Psoas muscle (tissue), 8 donors: ENCODE measurements around the gene CTRB1. TPM values are rescaled to one million over a fixed set of nuclear protein-coding genes. Genes with fewer than 3 reads are reported as not detected.

Experiments used
- ATAC-seq, 4 donors: fragments of 200-7000 bp; cut with Tn5 transposase; one replicate each; pipeline ENCODE4 v1.9.1; 2020; ENCODE audit warnings: moderate library complexity in 3 of 4, mild to moderate bottlenecking in 2 of 4
- DNase-seq, 2 donors: peaks; one replicate each; pipeline ENCODE4 v3.0.0-alpha.2; 2020
- H3K27ac ChIP-seq: fragments of 200-600 bp; one replicate; pipeline ENCODE4 v1.8.0; 2022
- H3K27me3 ChIP-seq, 3 donors: fragments of 200-600 bp in 1 of 3; one replicate each; pipeline versions ENCODE4 v1.6.1 to v1.8.0; 2013 to 2022; ENCODE audit warnings: low read length in 2 of 3, mild to moderate bottlenecking in 2 of 3, moderate library complexity in 1 of 3; ENCODE audit not compliant: insufficient read depth in 3 of 3
- H3K36me3 ChIP-seq, 2 donors: fragments of 200-600 bp in 1 of 2; one replicate each; pipeline versions ENCODE4 v1.6.1 to v1.8.0; 2013 to 2022; ENCODE audit warnings: low read depth in 1 of 2, mild to moderate bottlenecking in 1 of 2, moderate library complexity in 1 of 2; ENCODE audit not compliant: insufficient read depth in 1 of 2
- H3K4me1 ChIP-seq: fragments of 200-600 bp; one replicate; pipeline ENCODE4 v1.8.0; 2022
- H3K4me3 ChIP-seq: fragments of 200-600 bp; one replicate; pipeline ENCODE4 v1.8.0; 2022; ENCODE audit warnings: mild to moderate bottlenecking
- H3K9me3 ChIP-seq: fragments of 200-600 bp; one replicate; pipeline ENCODE4 v1.8.0; 2022
- WGBS, 3 donors: extraction: QIAGEN DNeasy Blood & Tissue Kit; methylation state at CpG; one replicate each; pipeline versions ENCODE4 v1.1.6 to v1.1.7; 2013; 5-methylcytosine and 5-hydroxymethylcytosine counted together
- intact Hi-C, 2 donors: fragments of 100-400 bp; cut with DNase I; formaldehyde crosslinking; loops; one replicate each; pipeline versions ENCODE4 v1.11.0 to v1.14.2; 2022
- polyA plus RNA-seq, 3 donors: library from polyadenylated mRNA; stranded (reverse); fragments of 200-250 nt; gene quantifications; one replicate each; pipeline ENCODE4 v1.2.3, GENCODE V29; 2013
- total RNA-seq, 4 donors: library from RNA; stranded (reverse); fragmentation: NEBNext Ultra II Directional in 2 of 4; extraction: Animal tissue kit (Norgen Biotek cat#: 25700) in 2 of 4; gene quantifications; one replicate each; pipeline versions ENCODE4 v1.2.1 to v1.2.4, GENCODE V29; 2021 to 2023
- TF ChIP-seq, protein P1 (sequence below): fragments of 200-600 bp; IDR thresholded peaks from one replicate; pipeline ENCODE4 v1.8.0; 2022; ENCODE audit warnings: antibody characterized with exemption
- donor health status: healthy with polysubstance abuse.
- donor health status: DM: no; HTN: no; CAD: no; lungs with moderate emphysema.
- donor health status: Bipolar disorder and iron deficiency.
- donor health status: healthy.
- donor health status: DM: yes; HTN: yes; CAD: no.
- donor health status: DM: no; HTN: no; CAD: no.
- donor health status: DM: no; HTN: no; CAD: no.
- donor health status: DM: yes; HTN: yes; CAD: no.

Gene CTRB1
- total and polyA plus RNA-seq, 7 donors: 0.03 to 3.9 (median 1.2) TPM; not detected in 2

DNA sequence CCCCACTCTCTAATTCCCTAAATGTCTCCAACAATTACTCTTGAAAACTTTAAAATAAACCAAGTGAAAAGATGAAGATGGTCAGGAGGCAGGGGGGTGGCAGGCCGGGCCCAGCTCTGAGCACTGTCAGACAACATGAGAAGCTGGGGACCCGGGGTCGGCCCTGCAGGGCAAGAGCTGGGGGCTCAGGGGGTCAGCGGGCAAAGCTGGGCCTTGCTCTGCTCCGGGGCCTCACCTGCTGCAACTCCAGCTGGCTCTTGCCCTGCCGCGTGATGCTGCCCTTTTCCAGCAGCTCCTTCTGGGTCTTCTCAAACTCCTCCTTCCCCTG lies 14.8 kb downstream of the CTRB1 start:
- Histone ChIP-seq H3K4me3 (no peak overlapping the region), H3K27me3 (no peaks in the 10 kb centered on the region), H3K36me3 (peaks cover 3 to 82% of the 10 kb centered on the region in 2 donors), H3K27ac (peak overlapping the region; percentile 41), H3K4me1 (peaks cover 30% of the 10 kb centered on the region), H3K9me3 (no peaks in the 10 kb centered on the region)
- WGBS, 3 donors: 42 to 46% (median 45%) methylated on average over 7 of the region's 7 CpGs
- DNase-seq (no peak), ATAC-seq (no peak)
- intact Hi-C loops: loop anchor here in 1 of 2 donors (2.0 to 5.0 kb wide), 2 partner anchors 84 to 151 kb away; no protein-coding TSS in a partner anchor
- TF ChIP-seq, protein P1, sequence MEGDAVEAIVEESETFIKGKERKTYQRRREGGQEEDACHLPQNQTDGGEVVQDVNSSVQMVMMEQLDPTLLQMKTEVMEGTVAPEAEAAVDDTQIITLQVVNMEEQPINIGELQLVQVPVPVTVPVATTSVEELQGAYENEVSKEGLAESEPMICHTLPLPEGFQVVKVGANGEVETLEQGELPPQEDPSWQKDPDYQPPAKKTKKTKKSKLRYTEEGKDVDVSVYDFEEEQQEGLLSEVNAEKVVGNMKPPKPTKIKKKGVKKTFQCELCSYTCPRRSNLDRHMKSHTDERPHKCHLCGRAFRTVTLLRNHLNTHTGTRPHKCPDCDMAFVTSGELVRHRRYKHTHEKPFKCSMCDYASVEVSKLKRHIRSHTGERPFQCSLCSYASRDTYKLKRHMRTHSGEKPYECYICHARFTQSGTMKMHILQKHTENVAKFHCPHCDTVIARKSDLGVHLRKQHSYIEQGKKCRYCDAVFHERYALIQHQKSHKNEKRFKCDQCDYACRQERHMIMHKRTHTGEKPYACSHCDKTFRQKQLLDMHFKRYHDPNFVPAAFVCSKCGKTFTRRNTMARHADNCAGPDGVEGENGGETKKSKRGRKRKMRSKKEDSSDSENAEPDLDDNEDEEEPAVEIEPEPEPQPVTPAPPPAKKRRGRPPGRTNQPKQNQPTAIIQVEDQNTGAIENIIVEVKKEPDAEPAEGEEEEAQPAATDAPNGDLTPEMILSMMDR: no peak

DNA sequence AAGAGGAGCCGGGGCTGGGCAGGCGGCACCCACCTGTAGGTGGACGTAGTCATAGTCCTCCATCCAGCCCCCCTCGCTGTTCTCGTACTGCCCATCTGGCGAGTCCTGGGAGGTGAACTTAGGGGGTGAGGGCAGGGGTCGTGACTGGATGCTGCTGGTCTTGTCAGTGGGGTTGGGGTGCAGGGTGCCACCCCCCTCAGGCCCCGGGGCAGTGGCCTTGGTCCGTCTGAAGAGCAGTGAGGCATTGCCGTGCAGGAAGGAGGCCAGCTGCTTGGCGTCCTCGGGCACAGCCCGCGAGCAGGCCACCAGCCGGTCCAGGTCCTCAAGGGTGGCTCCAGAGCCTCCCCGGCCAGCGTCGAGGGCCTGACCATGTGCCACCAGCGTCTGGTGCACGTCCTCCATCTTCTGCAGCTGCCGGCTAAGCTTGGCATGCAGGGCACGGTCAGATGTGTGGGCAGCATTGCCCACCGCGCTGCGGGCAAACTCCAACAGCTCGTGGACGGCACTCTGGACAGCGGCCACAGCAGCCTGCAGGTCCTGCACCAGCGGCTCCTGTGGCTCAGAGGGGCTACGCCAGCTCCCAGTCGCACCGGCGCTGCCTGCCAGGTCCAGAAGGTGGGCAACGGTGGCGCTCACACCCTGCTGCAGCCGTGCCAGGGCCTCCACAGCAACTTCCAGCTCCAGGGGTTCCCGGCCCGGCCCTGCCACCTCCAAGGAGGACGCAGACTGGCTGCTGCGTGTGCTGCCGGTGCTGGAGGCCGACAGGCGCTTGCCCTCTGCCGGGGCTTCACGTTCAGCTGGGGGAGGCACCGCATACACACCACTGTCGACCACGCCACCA lies 16.3 kb downstream of the CTRB1 start:
- Histone ChIP-seq H3K27ac (peak overlapping the region; percentile 74), H3K36me3 (peaks cover 3 to 70% of the 10 kb centered on the region in 2 donors), H3K27me3 (no peaks in the 10 kb centered on the region), H3K4me1 (peaks cover 45% of the 10 kb centered on the region), H3K9me3 (no peaks in the 10 kb centered on the region), H3K4me3 (no peak overlapping the region)
- no peak for ATAC-seq
- peak in 1 of 2 donors; percentile 61 for DNase-seq
- intact Hi-C loops: loop anchor here (2.0 to 5.0 kb wide), 4 partner anchors 16 to 152 kb away; partner anchors contain the start of gene BCAR1 (in 1 of the 2)
- TF ChIP-seq, protein P1: no peak
- WGBS, 3 donors: 67 to 76% (median 68%) methylated on average over 41 to 48 of the region's 48 CpGs

DNA sequence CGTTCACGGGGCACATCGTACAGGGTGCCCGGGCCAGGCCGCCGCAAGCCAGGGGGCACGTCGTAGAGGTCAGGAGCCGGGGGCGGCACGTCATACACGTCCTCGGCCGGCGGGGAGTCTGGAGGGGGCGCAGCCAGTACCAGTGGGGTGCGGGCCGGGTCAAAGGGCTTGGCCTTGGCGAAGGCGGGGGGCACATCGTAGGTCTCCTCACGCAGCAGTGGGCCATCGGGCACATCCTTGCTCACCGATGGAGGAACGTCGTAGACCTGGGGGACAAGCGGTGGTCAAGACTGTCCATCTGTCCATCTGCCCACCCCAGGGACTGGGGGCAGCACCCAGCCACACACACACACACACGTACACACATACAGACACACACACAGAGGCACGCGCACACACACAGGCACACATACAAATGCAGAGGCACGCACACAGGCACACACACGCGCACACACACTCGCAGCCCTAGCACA lies 17.0 kb downstream of the CTRB1 start:
- Histone ChIP-seq H3K36me3 (peaks cover 3 to 70% of the 10 kb centered on the region in 2 donors), H3K4me1 (peaks cover 52% of the 10 kb centered on the region), H3K27ac (peak overlapping the region; percentile 16), H3K4me3 (no peak overlapping the region), H3K9me3 (no peaks in the 10 kb centered on the region), H3K27me3 (no peaks in the 10 kb centered on the region)
- TF ChIP-seq, protein P1: no peak
- peak in 1 of 2 donors; percentile 57 for DNase-seq
- 91% methylated on average over 34 of the region's 34 CpGs for WGBS, 3 donors
- intact Hi-C loops: loop anchor here (2.0 to 5.0 kb wide), 3 partner anchors 15 to 152 kb away; partner anchors contain the start of gene BCAR1 (in 1 of the 2)
- no peak for ATAC-seq

DNA sequence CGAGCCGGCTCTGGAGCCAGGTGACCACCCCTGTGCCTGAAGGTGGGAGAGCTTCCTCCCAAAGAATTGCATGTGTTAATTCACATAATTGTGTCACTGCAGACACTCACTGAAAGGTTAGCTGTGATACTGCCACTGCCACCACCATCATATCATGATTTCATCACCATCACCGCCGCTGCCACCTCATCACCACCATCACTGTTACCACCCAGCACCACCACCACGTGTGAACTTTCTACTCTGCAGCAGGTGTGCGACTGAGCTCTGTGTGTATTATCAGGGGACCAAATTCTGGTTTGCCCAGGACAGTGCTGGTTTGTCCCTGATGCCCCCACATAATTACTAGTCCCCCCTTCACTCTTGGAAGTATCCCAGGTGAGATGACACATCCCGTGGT lies 17.4 kb downstream of the CTRB1 start:
- intact Hi-C loops: loop anchor here (5.0 kb wide), 2 partner anchors 71 to 151 kb away; no protein-coding TSS in a partner anchor
- H3K9me3 ChIP-seq: no peaks in the 10 kb centered on the region
- TF ChIP-seq, protein P1: no peak
- H3K27ac ChIP-seq: no peak overlapping the region
- peaks cover 3 to 70% of the 10 kb centered on the region in 2 donors for H3K36me3 ChIP-seq
- H3K27me3 ChIP-seq: no peaks in the 10 kb centered on the region
- peak in 1 of 2 donors; percentile 52 for DNase-seq
- 73 to 86% (median 78%) methylated on average over 7 of the region's 7 CpGs for WGBS, 3 donors
- H3K4me1 ChIP-seq: peaks cover 54% of the 10 kb centered on the region
- no peak overlapping the region for H3K4me3 ChIP-seq
- ATAC-seq: no peak
